RWPE2 (cell line): Measurements from ENCODE around the gene SYCP2.
A peak's percentile ranks its signal among the peaks of the same experiment; 100 is the strongest.

Experiments used
- ATAC-seq: fragments of 200-7000 bp; cut with Tn5 transposase; 3 replicates; pipeline ENCODE4 v1.9.1; 2021; ENCODE audit warnings: low read depth
- DNase-seq: peaks from one replicate; pipeline ENCODE4 v3.0.0-alpha.2; 2020; ENCODE audit warnings: low spot score
- H3K27ac ChIP-seq: fragments of 450-650 bp; 2 replicates; pipeline ENCODE4 v1.5.1; 2017; ENCODE audit warnings: mild to moderate bottlenecking; ENCODE audit not compliant: poor library complexity, severe bottlenecking
- H3K27me3 ChIP-seq: fragments of 250-450 bp; sonication (Bioruptor Pico); 2 replicates; pipeline ENCODE4 v1.5.1; 2021; ENCODE audit warnings: mild to moderate bottlenecking, moderate library complexity; ENCODE audit not compliant: insufficient read depth, poor library complexity, severe bottlenecking
- H3K36me3 ChIP-seq: fragments of 250-450 bp; sonication (Bioruptor Pico); 2 replicates; pipeline ENCODE4 v1.5.1; 2020; ENCODE audit warnings: low read depth, mild to moderate bottlenecking, moderate library complexity
- H3K4me1 ChIP-seq: fragments of 250-450 bp; sonication (Bioruptor Pico); 2 replicates; pipeline ENCODE4 v1.5.1; 2021; ENCODE audit warnings: mild to moderate bottlenecking, moderate library complexity; ENCODE audit not compliant: insufficient read depth, poor library complexity, severe bottlenecking
- H3K4me3 ChIP-seq: fragments of 250-450 bp; sonication (Bioruptor Pico); 2 replicates; pipeline ENCODE4 v1.5.1; 2021; ENCODE audit warnings: mild to moderate bottlenecking, moderate library complexity; ENCODE audit not compliant: severe bottlenecking
- H3K9me3 ChIP-seq: fragments of 250-450 bp; sonication (Bioruptor Pico); 2 replicates; pipeline ENCODE4 v1.5.1; 2021; ENCODE audit warnings: mild to moderate bottlenecking, moderate library complexity; ENCODE audit not compliant: severe bottlenecking
- TF ChIP-seq, protein P1 (sequence below): fragments of 450-650 bp; IDR thresholded peaks from one replicate; pipeline ENCODE4 v1.5.1; 2017; ENCODE audit warnings: mild to moderate bottlenecking, moderate library complexity; ENCODE audit not compliant: poor library complexity, severe bottlenecking

Gene SYCP2

DNA sequence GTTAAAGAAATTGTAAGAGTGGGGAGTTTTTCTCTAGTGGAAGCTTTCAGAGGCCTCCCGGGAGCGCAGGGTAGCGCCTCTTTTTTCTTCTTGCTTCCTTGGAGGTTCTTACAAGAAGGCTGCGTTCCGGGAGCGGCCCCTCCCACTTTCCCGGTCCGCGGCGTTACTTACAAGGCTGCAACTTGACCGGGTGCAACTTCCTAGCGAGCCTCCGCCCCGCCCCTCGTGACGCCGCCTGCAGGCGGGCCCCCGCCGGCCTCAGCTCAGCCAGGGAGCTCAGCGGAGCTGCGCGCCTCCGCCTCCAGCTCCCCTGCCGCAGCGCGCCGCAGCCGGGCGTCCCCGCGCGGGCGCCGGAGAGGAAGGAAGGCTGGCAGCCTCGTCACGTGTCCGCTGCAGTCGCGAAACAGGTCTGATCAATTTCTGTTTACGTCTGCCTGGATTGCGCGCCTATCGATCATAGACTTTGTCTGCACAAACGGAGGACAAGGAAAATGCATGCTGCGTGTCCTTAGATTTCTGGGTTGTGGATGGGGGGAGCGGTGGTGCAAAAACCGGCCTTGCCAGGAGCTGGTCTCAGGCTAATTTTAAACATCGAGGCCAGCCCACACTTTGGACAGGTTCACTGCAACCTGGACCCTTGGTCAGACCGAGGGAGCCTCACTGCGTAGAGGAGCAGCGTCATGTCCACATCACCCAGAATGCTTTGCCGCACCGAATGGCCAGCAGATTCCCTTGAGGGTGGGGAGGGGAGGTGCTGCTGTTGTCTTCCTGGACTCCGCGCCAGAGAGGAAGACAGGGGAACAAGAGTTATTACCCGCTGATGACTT, 6.9 kb upstream of the SYCP2 start, which contains the start of the genes FAM217B and PPP1R3D:
Gene FAM217B, plus strand, starts transcription at position 261 of the 827 bp plus-strand sequence. CDS start 3,555 bp downstream, outside the sequence.
Gene PPP1R3D, minus strand, starts transcription at position 177 of the 827 bp plus-strand sequence. CDS start 374 bp downstream, outside the sequence.
- Histone ChIP-seq H3K4me3 (peak within 1 kb of the TSS; percentile 48), H3K4me1 (peaks cover 36% of the 10 kb centered on the region), H3K27me3 (no peaks in the 10 kb centered on the region), H3K36me3 (peaks cover 37% of the 10 kb centered on the region), H3K27ac (peak within 1 kb of the TSS; percentile 80), H3K9me3 (no peaks in the 10 kb centered on the region)
- DNase-seq, result peak; percentile 100
- TF ChIP-seq, protein P1, sequence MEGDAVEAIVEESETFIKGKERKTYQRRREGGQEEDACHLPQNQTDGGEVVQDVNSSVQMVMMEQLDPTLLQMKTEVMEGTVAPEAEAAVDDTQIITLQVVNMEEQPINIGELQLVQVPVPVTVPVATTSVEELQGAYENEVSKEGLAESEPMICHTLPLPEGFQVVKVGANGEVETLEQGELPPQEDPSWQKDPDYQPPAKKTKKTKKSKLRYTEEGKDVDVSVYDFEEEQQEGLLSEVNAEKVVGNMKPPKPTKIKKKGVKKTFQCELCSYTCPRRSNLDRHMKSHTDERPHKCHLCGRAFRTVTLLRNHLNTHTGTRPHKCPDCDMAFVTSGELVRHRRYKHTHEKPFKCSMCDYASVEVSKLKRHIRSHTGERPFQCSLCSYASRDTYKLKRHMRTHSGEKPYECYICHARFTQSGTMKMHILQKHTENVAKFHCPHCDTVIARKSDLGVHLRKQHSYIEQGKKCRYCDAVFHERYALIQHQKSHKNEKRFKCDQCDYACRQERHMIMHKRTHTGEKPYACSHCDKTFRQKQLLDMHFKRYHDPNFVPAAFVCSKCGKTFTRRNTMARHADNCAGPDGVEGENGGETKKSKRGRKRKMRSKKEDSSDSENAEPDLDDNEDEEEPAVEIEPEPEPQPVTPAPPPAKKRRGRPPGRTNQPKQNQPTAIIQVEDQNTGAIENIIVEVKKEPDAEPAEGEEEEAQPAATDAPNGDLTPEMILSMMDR, result peak; percentile 49
- ATAC-seq, result peak; percentile 90

DNA sequence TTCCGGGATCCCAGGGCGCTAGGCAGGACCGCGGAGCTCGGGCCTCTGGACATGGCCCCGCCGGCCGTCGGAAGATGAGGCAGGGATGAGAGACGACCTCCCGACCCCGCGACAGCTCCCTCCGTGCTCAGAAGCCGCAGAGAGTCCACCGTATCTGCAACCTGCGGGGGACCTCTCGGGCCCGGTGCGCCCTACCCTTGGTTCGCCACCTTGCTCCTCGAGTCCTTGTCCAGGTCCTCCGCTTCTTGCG, 6.4 kb upstream of the SYCP2 start:
- peak; percentile 7 for ATAC-seq
- Histone ChIP-seq H3K4me1 (peaks cover 37% of the 10 kb centered on the region), H3K4me3 (peak overlapping the region; percentile 48), H3K27ac (peak overlapping the region; percentile 80), H3K9me3 (no peaks in the 10 kb centered on the region), H3K27me3 (no peaks in the 10 kb centered on the region), H3K36me3 (peaks cover 32% of the 10 kb centered on the region)
- no peak for DNase-seq
- TF ChIP-seq, protein P1, result no peak

DNA sequence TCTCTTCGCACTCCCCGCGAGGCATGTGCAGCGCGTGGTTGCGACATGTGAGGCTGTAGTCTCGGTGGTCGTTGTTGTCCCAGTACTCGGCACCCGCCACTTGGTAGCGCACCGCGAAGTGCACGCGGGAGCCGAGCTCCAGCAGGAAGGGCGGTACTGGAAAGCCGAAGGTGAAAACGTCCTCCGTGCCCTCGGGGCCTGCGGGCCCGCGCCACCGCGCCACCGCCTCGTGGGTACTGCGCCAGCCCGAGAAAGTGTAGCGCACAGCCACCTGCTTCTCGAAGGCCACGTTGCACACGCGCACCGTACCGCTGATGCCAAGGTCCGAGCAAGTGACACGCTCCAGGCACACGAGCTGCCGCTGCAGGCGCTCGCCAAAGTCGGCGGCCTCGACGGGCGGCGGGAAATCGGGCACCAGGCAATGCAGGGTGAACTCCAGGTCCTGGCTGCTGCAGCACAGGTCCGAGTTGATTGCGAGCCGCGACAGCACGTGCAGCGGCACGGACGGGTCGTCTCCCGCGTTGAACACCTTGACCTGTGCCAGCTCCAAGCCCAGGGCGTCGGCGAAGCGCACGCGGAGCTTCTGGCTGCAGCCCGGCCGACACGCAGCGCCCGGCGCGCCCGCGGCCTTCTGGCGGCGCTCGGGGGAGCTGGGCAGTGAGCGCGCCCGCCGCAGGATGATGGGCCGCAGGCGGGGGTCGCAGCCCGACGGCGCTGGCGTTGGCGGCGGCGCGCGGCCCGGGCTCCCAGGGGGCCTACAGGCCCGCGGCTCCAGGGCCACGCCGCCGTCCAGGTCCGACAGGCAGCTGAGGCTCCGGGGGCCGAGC, 5.8 kb upstream of the SYCP2 start:
- Histone ChIP-seq H3K36me3 (peaks cover 26% of the 10 kb centered on the region), H3K4me1 (peaks cover 43% of the 10 kb centered on the region), H3K27me3 (no peaks in the 10 kb centered on the region), H3K9me3 (no peaks in the 10 kb centered on the region), H3K27ac (peak overlapping the region; percentile 80), H3K4me3 (peak overlapping the region; percentile 48)
- TF ChIP-seq, protein P1, result no peak
- no peak for ATAC-seq
- DNase-seq, result no peak

DNA sequence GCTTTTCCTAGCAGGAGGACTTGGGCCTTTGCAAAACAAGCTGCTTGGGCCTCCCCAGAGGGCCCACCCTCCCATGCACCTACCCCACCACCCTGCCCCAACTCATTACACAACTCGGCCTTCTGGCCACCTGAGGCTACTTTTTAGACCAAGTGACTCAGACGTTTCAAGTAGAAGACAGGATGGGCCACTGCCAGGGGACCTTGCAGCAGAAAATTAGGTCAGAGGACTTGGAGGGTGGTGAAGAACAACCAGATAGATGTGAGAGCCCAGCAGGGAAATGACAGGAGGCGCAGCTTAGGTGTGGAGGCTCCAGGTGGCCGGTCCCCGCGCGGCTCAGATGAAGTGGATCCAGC, 5.2 kb upstream of the SYCP2 start:
- Histone ChIP-seq H3K4me1 (peaks cover 43% of the 10 kb centered on the region), H3K4me3 (no peak overlapping the region), H3K27me3 (no peaks in the 10 kb centered on the region), H3K27ac (peak overlapping the region; percentile 80), H3K9me3 (no peaks in the 10 kb centered on the region), H3K36me3 (peaks cover 20% of the 10 kb centered on the region)
- ATAC-seq (no peak), DNase-seq (peak; percentile 75)
- TF ChIP-seq, protein P1, result no peak
